ENCODE data around the gene TFB2M.

Gene TFB2M

GRCh38 chr1:246512635-246513034 lies 53.4 kb downstream of the TFB2M start:
- no peak for DNase-seq

GRCh38 chr1:246512230-246512629 lies 53.8 kb downstream of the TFB2M start:
- no peak for DNase-seq

GRCh38 chr1:246511203-246511602 lies 54.9 kb downstream of the TFB2M start:
- DNase-seq = no peak

- DNase-seq = no peak
Observed at GRCh38 chr1:246510147-246511030, 55.7 kb downstream of the TFB2M start.

GRCh38 chr1:246508897-246509688 lies 57.0 kb downstream of the TFB2M start:
- no peak for DNase-seq

- peak; percentile 91 for DNase-seq
Observed at GRCh38 chr1:246506674-246507481, 59.2 kb downstream of the TFB2M start, which contains the start of gene SMYD3. Gene SMYD3 (minus strand): TSS chr1:246507279.

- DNase-seq = no peak
Observed at GRCh38 chr1:246506367-246506673, 59.7 kb downstream of the TFB2M start.

GRCh38 chr1:246503341-246503740 lies 62.7 kb downstream of the TFB2M start:
- no peak for DNase-seq

GRCh38 chr1:246497331-246497915 lies 68.6 kb downstream of the TFB2M start:
- DNase-seq = no peak

GRCh38 chr1:246492611-246493245 lies 73.3 kb downstream of the TFB2M start:
- peak; percentile 70 for DNase-seq

GRCh38 chr1:246491551-246492053 lies 74.5 kb downstream of the TFB2M start:
- DNase-seq = no peak
